ENCODE results near the gene RPS16.

The RPS16 gene

DNA sequence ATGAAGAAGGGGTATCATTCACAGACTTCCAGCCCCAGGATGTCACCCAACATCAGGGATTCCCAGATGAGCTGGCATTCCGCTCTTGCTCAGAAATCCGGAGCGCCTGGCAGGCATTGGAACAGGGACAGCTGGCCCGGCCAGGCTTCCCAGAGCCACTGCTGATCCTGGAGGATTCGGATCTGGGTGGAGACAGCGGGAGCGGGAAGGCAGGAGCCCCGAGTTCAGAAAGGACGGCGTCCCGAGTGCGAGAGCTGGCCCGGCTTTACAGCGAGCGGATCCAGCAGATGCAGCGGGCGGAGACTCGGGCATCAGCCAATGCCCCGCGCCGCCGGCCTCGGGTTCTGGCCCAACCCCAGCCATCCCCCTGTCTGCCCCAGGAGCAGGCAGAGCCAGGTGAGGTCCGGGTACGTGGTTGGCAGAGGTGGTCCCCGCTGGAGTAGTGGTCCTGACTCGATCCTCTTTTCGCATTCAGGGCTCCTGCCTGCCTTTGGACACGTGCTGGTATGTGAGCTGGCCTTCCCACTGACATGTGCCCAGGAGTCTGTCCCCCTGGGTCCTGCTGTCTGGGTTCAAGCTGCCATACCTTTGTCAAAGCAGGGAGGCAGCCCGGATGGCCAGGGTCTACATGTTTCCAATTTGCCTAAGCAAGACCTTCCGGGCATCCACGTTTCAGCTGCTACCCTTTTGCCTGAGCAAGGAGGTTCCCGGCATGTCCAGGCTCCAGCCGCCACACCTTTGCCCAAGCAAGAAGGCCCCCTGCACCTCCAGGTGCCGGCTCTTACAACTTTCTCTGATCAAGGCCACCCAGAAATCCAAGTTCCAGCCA lies 12.3 kb downstream of the RPS16 start:
- DNase-seq, result no peak

GRCh38 chr19:39422020-39422419 lies 13.7 kb downstream of the RPS16 start:
- no peak for DNase-seq

DNA sequence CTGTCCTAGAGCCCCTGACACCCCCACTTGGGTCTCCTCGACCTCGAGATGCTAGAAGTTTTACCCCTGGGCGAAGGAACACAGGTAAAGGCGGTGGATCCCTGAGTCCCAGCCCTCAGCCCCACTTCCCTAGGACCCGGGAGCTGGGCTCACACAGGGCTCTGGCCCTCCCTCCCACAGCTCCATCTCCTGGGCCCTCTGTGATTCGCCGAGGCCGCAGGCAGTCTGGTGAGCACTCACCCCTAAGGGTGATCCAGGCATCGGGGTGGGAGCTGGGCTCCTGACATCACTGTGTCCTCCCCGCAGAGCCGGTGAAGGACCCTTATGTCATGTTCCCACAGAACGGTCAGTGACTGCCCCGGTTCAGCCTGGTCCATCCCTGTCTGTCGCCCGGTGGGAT lies 15.0 kb downstream of the RPS16 start:
- no peak for DNase-seq

GRCh38 chr19:39419003-39419402 lies 16.7 kb downstream of the RPS16 start:
- no peak for DNase-seq

- DNase-seq, result no peak
These were observed 18.1 kb downstream of the RPS16 start for GRCh38 chr19:39417463-39418181.

DNA sequence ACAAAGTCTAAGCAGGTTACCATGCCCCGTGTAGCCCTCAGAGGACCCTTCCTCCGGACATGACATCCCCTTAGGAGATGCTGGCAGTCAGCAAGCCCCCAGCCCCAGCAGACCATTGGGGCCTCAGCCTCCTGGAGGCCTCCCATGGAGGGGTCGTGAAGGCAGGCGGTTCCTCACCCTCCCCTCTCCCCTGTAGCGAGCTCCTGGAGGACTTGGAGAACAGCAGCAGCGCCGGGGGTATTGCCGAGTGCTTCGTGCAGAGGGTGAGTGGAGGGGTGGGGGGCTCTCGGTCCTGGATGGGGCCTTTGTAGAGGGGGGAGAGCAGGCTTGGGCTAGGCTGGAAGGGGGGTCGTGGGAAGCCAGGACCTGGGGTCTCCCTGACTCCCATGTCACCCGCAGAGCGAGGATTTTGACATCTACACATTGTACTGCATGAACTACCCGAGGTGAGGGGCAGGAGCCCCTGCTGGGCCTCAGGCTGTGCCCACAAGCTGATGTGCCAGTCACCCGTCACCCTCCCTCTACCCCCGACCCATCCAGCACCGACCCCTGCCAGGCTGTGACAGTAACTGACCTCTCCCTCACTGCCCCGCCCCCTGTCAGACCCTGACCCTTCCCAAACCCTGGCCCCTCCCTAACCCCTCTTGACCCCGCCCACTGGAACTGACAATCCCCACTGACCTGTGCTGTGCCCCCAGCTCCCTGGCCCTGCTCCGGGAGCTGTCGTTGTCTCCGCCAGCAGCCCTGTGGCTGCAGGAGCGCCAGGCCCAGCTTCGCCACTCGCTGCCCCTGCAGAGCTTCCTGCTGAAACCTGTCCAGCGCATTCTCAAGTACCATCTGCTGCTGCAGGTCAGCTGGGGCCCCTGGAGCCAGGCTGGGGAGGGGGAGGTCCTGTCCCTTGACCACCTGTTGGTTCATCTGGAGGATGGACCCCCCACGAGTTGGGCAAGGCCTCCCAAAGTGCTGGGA lies 19.3 kb downstream of the RPS16 start:
- no peak for DNase-seq

GRCh38 chr19:39415111-39416046 lies 20.4 kb downstream of the RPS16 start:
- DNase-seq, result no peak

- DNase-seq, result no peak
These were observed 21.7 kb downstream of the RPS16 start for GRCh38 chr19:39413911-39414608.

DNA sequence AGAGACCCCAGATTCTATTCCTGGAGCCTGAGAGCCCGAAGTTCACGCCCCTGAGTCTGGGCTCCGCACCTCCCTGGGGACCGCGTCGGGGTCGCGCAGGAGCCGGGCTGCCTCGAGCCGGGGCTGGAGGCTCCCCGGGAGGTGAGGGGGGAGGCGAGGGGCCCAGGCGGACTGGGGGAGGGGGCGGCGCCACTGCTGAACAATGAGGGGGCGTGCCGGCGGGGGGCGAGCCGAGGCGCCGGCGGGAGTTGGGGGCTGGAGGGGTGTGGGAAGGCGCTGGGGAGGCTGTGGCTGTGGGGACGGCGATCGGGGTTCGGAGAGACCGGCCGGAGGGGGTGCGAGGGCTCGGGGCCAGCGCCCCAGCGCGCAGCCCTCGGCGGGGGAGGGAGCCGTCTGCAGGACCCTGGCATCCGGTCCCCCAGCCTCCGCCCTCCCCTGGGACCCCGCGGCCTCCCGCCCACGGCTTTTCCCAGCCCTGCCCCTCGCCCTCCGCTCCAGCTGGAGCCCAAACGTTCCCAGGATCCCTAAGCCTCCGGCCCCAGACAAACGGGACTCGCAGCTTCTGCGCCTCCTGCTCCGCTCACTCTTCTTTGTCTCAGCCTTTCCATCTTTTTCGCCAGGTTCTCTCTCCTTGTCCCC lies 22.4 kb downstream of the RPS16 start:
- peak in 4 of 56 donors; percentile 13 to 69 (median 46) for DNase-seq

GRCh38 chr19:39412867-39413271 lies 22.9 kb downstream of the RPS16 start:
- DNase-seq, result peak in 9 of 56 donors; percentile 39 to 54 (median 48)

- DNase-seq, result peak; percentile 46 to 98 (median 89)
These were observed 23.5 kb downstream of the RPS16 start, which contains the start of gene PLEKHG2 for GRCh38 chr19:39412100-39412866. Gene PLEKHG2, plus strand, starts transcription at chr19:39412669. Its CDS starts 1,418 bp downstream, at chr19:39414087.

DNA sequence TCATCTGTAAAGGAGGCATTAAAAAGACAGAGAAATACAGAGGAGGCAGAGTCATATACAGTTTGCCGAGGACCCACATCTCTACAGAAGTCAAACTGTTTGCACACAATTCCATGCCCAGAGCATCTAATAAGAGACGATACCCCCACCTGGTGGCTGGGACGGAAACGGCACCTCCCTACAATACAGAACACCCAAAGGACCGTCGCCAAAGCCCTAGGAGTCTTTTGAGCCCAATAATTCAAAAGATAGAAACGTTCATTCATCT lies 24.0 kb downstream of the RPS16 start:
- peak in 49 of 56 donors; percentile 28 to 91 (median 79) for DNase-seq

DNA sequence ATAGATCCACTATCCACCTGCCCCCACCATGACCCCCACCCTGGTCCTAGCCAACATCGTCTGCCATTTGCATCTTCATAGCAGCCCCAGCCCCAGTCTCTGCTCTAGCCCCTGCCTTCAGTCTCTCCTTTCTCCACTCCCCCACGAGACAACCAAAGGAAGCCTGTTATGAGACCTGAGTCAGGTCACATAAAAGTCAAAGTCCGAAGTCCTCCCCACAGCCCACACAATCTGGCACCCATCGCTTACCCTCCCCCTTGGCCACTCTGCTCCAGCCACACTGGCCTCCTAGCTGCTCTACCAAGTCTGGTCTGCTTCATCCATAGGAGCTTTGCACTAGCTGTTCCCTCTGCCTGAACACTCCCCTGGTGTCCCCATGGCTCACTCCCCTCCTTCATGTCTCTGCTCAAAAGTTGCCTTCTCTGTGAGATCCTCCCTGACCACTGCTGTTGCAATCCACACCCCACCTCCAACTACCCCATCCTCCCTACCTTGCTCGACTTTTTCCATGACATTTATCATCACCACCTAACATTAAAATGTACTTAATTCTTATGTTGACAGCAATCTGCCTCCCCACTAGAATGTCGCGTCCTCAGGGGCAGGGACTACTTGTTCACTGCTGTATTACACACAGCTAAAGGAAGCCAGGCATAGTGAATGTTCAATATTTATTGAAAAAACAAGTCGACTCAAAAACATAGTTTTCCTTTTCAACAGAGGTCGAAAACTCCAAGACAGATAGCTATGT lies 24.5 kb downstream of the RPS16 start:
- DNase-seq, result peak in 3 of 56 donors; percentile 14 to 18 (median 17)

DNA sequence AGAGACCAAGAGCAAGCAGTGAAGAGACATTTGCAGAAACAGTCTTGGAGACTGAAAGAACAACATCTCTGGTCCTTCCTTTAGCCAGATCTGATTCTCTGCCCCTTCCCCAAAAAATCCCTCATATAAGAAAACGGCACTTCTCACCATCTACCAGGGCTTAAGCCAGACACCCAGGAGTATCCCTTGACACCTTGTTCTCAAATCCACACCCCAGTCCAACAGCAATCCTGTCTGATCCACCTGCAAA lies 25.0 kb downstream of the RPS16 start:
- no peak for DNase-seq

DNA sequence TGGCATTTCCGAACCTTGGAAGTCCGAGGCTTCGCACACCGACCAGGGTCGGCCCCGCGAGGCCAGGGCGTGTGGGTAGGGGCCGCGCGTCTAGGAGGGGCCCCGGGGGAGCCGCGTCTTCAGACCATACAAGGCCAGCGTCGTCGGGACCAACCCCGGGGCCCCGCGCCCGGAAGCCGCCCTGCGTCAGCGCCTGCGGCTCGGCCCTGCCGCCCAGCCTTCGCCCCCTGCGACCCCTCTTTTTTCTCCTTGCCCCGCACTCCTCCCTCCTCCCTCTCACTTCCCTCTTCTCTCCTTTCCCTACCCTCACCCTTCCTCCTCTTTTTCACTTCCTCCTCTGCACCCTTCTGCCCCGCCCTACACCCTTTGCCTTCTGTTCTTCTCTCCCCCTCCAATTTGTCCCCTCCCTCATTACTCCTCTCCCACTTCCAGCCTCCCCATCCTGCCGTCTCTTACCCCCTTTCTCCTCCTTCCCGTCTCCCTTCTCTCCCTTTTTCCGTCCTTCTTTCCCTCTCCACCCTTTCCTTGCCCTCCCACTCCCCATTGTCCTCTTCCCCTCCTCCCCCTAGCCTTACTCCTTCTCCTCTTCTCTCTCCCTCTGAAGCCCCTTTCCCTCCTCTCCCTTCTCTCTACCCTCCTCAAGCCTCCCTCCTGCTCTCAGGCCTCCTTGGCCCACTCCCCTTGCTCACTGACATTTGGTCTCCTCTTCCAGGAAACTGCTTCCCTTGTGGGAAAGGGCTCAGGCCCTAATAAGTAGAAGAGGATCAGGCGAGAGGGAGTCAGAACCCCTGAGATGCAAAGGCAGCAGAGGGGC lies 25.5 kb downstream of the RPS16 start:
- DNase-seq, result peak in 16 of 56 donors; percentile 5 to 62 (median 34)

GRCh38 chr19:39409208-39410016 lies 26.3 kb downstream of the RPS16 start:
- peak in 46 of 56 donors; percentile 14 to 82 (median 44) for DNase-seq

Data from nucleus accumbens (tissue), 56 donors.